ENCODE data around the gene IGFALS.

Gene IGFALS

GRCh38 chr16:1745181-1745899 lies 48.2 kb downstream of the IGFALS start:
- Histone ChIP-seq H3K27me3 (ENCODE audit: insufficient read depth, low read depth) (no peaks in the 10 kb centered on the region), H3K27ac (no peak overlapping the region), H3K9ac (no peak overlapping the region), H4K20me1 (ENCODE audit: insufficient read depth) (no peaks in the 10 kb centered on the region), H2AFZ (ENCODE audit: low read depth) (no peak overlapping the region), H3K79me2 (ENCODE audit: insufficient read depth, low read depth) (no peaks in the 10 kb centered on the region), H3K36me3 (ENCODE audit: insufficient read depth) (no peaks in the 10 kb centered on the region), H3K4me3 (IDR thresholded peaks at IDR 0.05; ENCODE audit: insufficient read depth, low read depth, low read length) (no peak overlapping the region), H3K4me1 (ENCODE audit: low read depth, poor library complexity, severe bottlenecking) (no peaks in the 10 kb centered on the region), H3K4me2 (no peak overlapping the region)
- no peak for TF ChIP-seq CTCF (conservative IDR thresholded peaks at IDR 0.05; ENCODE audit: low read depth, low read length)

- Histone ChIP-seq H3K4me3 (IDR thresholded peaks at IDR 0.05; ENCODE audit: insufficient read depth, low read depth, low read length) (no peak overlapping the region), H3K79me2 (ENCODE audit: insufficient read depth, low read depth) (no peaks in the 10 kb centered on the region), H2AFZ (ENCODE audit: low read depth) (no peak overlapping the region), H3K27me3 (ENCODE audit: insufficient read depth, low read depth) (no peaks in the 10 kb centered on the region), H3K27ac (no peak overlapping the region), H3K36me3 (ENCODE audit: insufficient read depth) (no peaks in the 10 kb centered on the region), H4K20me1 (ENCODE audit: insufficient read depth) (no peaks in the 10 kb centered on the region), H3K4me2 (no peak overlapping the region), H3K4me1 (ENCODE audit: low read depth, poor library complexity, severe bottlenecking) (no peaks in the 10 kb centered on the region), H3K9ac (no peak overlapping the region)
- no peak for TF ChIP-seq CTCF (conservative IDR thresholded peaks at IDR 0.05; ENCODE audit: low read depth, low read length)
Measured at GRCh38 chr16:1744338-1744840, 49.1 kb downstream of the IGFALS start.

GRCh38 chr16:1743376-1744337 lies 49.8 kb downstream of the IGFALS start:
- H3K4me2 ChIP-seq: no peak overlapping the region
- no peak for TF ChIP-seq CTCF (conservative IDR thresholded peaks at IDR 0.05; ENCODE audit: low read depth, low read length)

GRCh38 chr16:1741553-1742165 lies 51.8 kb downstream of the IGFALS start:
- no peak overlapping the region for H3K27ac ChIP-seq
- no peak overlapping the region for H3K4me2 ChIP-seq
- no peaks in the 10 kb centered on the region for H4K20me1 ChIP-seq (ENCODE audit: insufficient read depth)
- no peak overlapping the region for H3K9ac ChIP-seq
- no peak overlapping the region for H3K4me3 ChIP-seq (IDR thresholded peaks at IDR 0.05; ENCODE audit: insufficient read depth, low read depth, low read length)
- TF ChIP-seq CTCF (conservative IDR thresholded peaks at IDR 0.05; ENCODE audit: low read depth, low read length): no peak
- no peaks in the 10 kb centered on the region for H3K4me1 ChIP-seq (ENCODE audit: low read depth, poor library complexity, severe bottlenecking)
- no peaks in the 10 kb centered on the region for H3K79me2 ChIP-seq (ENCODE audit: insufficient read depth, low read depth)
- no peaks in the 10 kb centered on the region for H3K27me3 ChIP-seq (ENCODE audit: insufficient read depth, low read depth)
- H2AFZ ChIP-seq (ENCODE audit: low read depth): no peak overlapping the region
- H3K36me3 ChIP-seq (ENCODE audit: insufficient read depth): no peaks in the 10 kb centered on the region

More at GRCh38 chr16:1743376-1744337, 49.8 kb downstream of the IGFALS start:
- Histone ChIP-seq H3K9ac (no peak overlapping the region), H3K4me1 (ENCODE audit: low read depth, poor library complexity, severe bottlenecking) (no peaks in the 10 kb centered on the region), H3K27ac (no peak overlapping the region), H3K79me2 (ENCODE audit: insufficient read depth, low read depth) (no peaks in the 10 kb centered on the region), H3K27me3 (ENCODE audit: insufficient read depth, low read depth) (no peaks in the 10 kb centered on the region), H3K36me3 (ENCODE audit: insufficient read depth) (no peaks in the 10 kb centered on the region), H2AFZ (ENCODE audit: low read depth) (no peak overlapping the region), H3K4me3 (IDR thresholded peaks at IDR 0.05; ENCODE audit: insufficient read depth, low read depth, low read length) (no peak overlapping the region), H4K20me1 (ENCODE audit: insufficient read depth) (no peaks in the 10 kb centered on the region)
